H1 (cell line): ENCODE results near the gene BCAS3. TPM values are rescaled to one million over a fixed set of nuclear protein-coding genes. Genes with fewer than 3 reads are reported as not detected.

Source experiments
- CTCF ChIA-PET: fragments of 300-600 bp; sonication (Branson Sonifier 250); formaldehyde crosslinking; loops from one replicate; lab custom pipeline; 2021; ENCODE audit not compliant: partially characterized antibody; lab: Charles Lee
- POLR2A ChIA-PET: fragments of 300-600 bp; sonication (Branson Sonifier 250); formaldehyde crosslinking; loops from one replicate; lab custom pipeline; 2021; ENCODE audit warnings: inconsistent platforms; ENCODE audit not compliant: partially characterized antibody; lab: Charles Lee
- DNase-seq, 2 experiments: peaks; one replicate each; pipeline versions ENCODE4 v3.0.0 to v3.0.0-alpha.2; 2010 to 2022; ENCODE audit warnings: low spot score in 2 of 2, low read depth in 1 of 2, mixed read lengths in 1 of 2
- FAIRE-seq: peaks from 2 replicates; lab custom pipeline; 2011; peaks lifted over from hg19 to GRCh38; lab: Jason Lieb, UNC
- H2AFZ ChIP-seq: 2 replicates; pipeline ENCODE4 v1.8.1; 2012; ENCODE audit warnings: low read length, inconsistent platforms
- H2AK5ac ChIP-seq: 2 replicates; pipeline ENCODE4 v1.6.1; 2013; ENCODE audit warnings: low read depth, low read length
- H2BK120ac ChIP-seq: replicated peaks from 2 replicates; pipeline ENCODE3; 2013; ENCODE audit warnings: low read depth, low read length, inconsistent platforms
- H2BK12ac ChIP-seq: 2 replicates; pipeline ENCODE4 v1.6.1; 2013; ENCODE audit warnings: low read depth, low read length
- H2BK15ac ChIP-seq: 2 replicates; pipeline ENCODE4 v1.6.1; 2013; ENCODE audit warnings: low read length
- H2BK20ac ChIP-seq: 2 replicates; pipeline ENCODE4 v1.6.1; 2013; ENCODE audit warnings: low read length
- H2BK5ac ChIP-seq: 2 replicates; pipeline ENCODE4 v1.6.1; 2013; ENCODE audit warnings: low read depth, low read length
- H3K14ac ChIP-seq: 2 replicates; pipeline ENCODE4 v1.6.1; 2013; ENCODE audit warnings: inconsistent platforms; ENCODE audit not compliant: insufficient read length
- H3K18ac ChIP-seq: 2 replicates; pipeline ENCODE4 v1.6.1; 2013; ENCODE audit warnings: low read length; ENCODE audit errors: extremely low read depth
- H3K23ac ChIP-seq: 2 replicates; pipeline ENCODE4 v1.6.1; 2013; ENCODE audit warnings: inconsistent platforms; ENCODE audit not compliant: insufficient read length
- H3K23me2 ChIP-seq: 2 replicates; pipeline ENCODE4 v1.6.1; 2013; ENCODE audit warnings: low read depth, low read length
- H3K27ac ChIP-seq: 2 replicates; pipeline ENCODE4 v1.6.1; 2011; ENCODE audit warnings: low read depth, low read length, inconsistent platforms
- H3K27me3 ChIP-seq, 4 experiments: replicated peaks in 1 of 4; 1 replicate in 1 of 4; 2 replicates in 3 of 4; pipeline versions ENCODE4 v1.6.1 to v1.8.1; 2011 to 2013; ENCODE audit warnings: low read length in 3 of 4, mild to moderate bottlenecking in 3 of 4, inconsistent platforms in 2 of 4, mixed read lengths in 2 of 4, moderate library complexity in 1 of 4; ENCODE audit not compliant: control insufficient read depth in 3 of 4, insufficient read depth in 3 of 4; ENCODE audit errors: extremely low read depth in 1 of 4
- H3K36me3 ChIP-seq, 4 experiments: 2 replicates each; pipeline versions ENCODE4 v1.6.1 to v1.8.1; 2011 to 2013; ENCODE audit warnings: mild to moderate bottlenecking in 4 of 4, low read length in 3 of 4, moderate library complexity in 2 of 4, control low read depth in 1 of 4, inconsistent platforms in 1 of 4; ENCODE audit not compliant: insufficient read depth in 4 of 4, control insufficient read depth in 2 of 4
- H3K4ac ChIP-seq: replicated peaks from 2 replicates; pipeline ENCODE3; 2013; ENCODE audit warnings: low read length, low read depth, mixed read lengths, inconsistent platforms; ENCODE audit not compliant: insufficient read length
- H3K4me1 ChIP-seq, 4 experiments: replicated peaks in 1 of 4; 1 replicate in 1 of 4; 2 replicates in 3 of 4; pipeline versions ENCODE4 v1.6.1 to v1.8.1; 2011 to 2013; ENCODE audit warnings: low read length in 3 of 4, inconsistent platforms in 2 of 4, mixed read lengths in 1 of 4; ENCODE audit not compliant: insufficient read depth in 4 of 4, control insufficient read depth in 3 of 4
- H3K4me2 ChIP-seq, 2 experiments: 2 replicates each; pipeline versions ENCODE4 v1.6.1 to v1.8.1; 2011 to 2013; ENCODE audit warnings: low read depth in 2 of 2, low read length in 2 of 2, control low read depth in 1 of 2, inconsistent platforms in 1 of 2, mild to moderate bottlenecking in 1 of 2; ENCODE audit not compliant: insufficient read depth in 1 of 2
- H3K4me3 ChIP-seq, 4 experiments: fragments of 200-600, 300-600 bp in 1 of 4; sonication (generic), shearing (Covaris generic), sonication (Bioruptor Twin) in 1 of 4; 2 replicates each; pipeline versions ENCODE4 v1.5.1 to v1.8.1; 2011 to 2016; ENCODE audit warnings: low read length in 4 of 4, low read depth in 3 of 4, control low read depth in 2 of 4, inconsistent platforms in 2 of 4, mild to moderate bottlenecking in 2 of 4, mixed read lengths in 1 of 4, moderate library complexity in 1 of 4; ENCODE audit not compliant: insufficient read depth in 2 of 4; ENCODE audit errors: extremely low read depth in 1 of 4
- H3K56ac ChIP-seq: replicated peaks from 2 replicates; pipeline ENCODE3; 2013; ENCODE audit warnings: low read depth, mild to moderate bottlenecking, mixed read lengths, low read length, inconsistent platforms; ENCODE audit not compliant: insufficient read length
- H3K79me1 ChIP-seq: 2 replicates; pipeline ENCODE4 v1.6.1; 2013; ENCODE audit warnings: low read depth, low read length, control low read depth
- H3K79me2 ChIP-seq, 2 experiments: 2 replicates each; pipeline versions ENCODE4 v1.6.1 to v1.8.1; 2012 to 2013; ENCODE audit warnings: low read length in 2 of 2, mild to moderate bottlenecking in 2 of 2, inconsistent platforms in 1 of 2; ENCODE audit not compliant: insufficient read depth in 2 of 2, control insufficient read depth in 1 of 2
- H3K9ac ChIP-seq, 4 experiments: replicated peaks in 1 of 4; 1 replicate in 1 of 4; 2 replicates in 3 of 4; pipeline versions ENCODE4 v1.6.1 to v1.8.1; 2011 to 2013; ENCODE audit warnings: low read depth in 3 of 4, low read length in 3 of 4, control low read depth in 2 of 4, mild to moderate bottlenecking in 2 of 4, moderate library complexity in 2 of 4, inconsistent platforms in 1 of 4; ENCODE audit errors: extremely low read depth in 1 of 4
- H3K9me3 ChIP-seq, 2 experiments: 2 replicates each; pipeline versions ENCODE4 v1.6.1 to v1.8.1; 2012 to 2013; ENCODE audit warnings: mild to moderate bottlenecking in 2 of 2, moderate library complexity in 2 of 2, control low read depth in 1 of 2, inconsistent platforms in 1 of 2, low read depth in 1 of 2, low read length in 1 of 2, mixed read lengths in 1 of 2; ENCODE audit not compliant: insufficient read depth in 2 of 2
- H4K20me1 ChIP-seq, 2 experiments: replicated peaks in 1 of 2; 2 replicates each; pipeline versions ENCODE3 to v1.8.1; 2011 to 2013; ENCODE audit warnings: inconsistent platforms in 2 of 2, low read length in 2 of 2, mild to moderate bottlenecking in 1 of 2; ENCODE audit not compliant: insufficient read depth in 2 of 2, control insufficient read depth in 1 of 2
- H4K5ac ChIP-seq: 2 replicates; pipeline ENCODE4 v1.6.1; 2013; ENCODE audit warnings: low read length, low read depth, mixed read lengths, inconsistent platforms; ENCODE audit not compliant: insufficient read length
- H4K8ac ChIP-seq: 2 replicates; pipeline ENCODE4 v1.8.0; 2013; ENCODE audit warnings: mild to moderate bottlenecking, moderate library complexity, low read length, inconsistent platforms; ENCODE audit not compliant: insufficient read depth; ENCODE audit errors: extremely low read depth
- H4K91ac ChIP-seq: replicated peaks from 2 replicates; pipeline ENCODE3; 2013; ENCODE audit warnings: low read length, mixed read lengths, inconsistent platforms; ENCODE audit not compliant: insufficient read length
- ATF3 ChIP-seq: IDR thresholded peaks from 2 replicates; pipeline ENCODE4 v1.6.1; 2011; ENCODE audit warnings: low read depth, mild to moderate bottlenecking, low read length; ENCODE audit not compliant: insufficient read depth
- BACH1 ChIP-seq: IDR thresholded peaks from 2 replicates; pipeline ENCODE4 v1.6.1; 2012; ENCODE audit warnings: low read length, improper control_type of control experiment
- CEBPB ChIP-seq: IDR thresholded peaks from 2 replicates; pipeline ENCODE4 v1.6.1; 2012; ENCODE audit warnings: low read depth, low read length
- E2F6 ChIP-seq: IDR thresholded peaks from 2 replicates; pipeline ENCODE4 v1.6.1; 2012; ENCODE audit warnings: inconsistent platforms
- KDM4A ChIP-seq: IDR thresholded peaks from one replicate; pipeline ENCODE4 v1.7.1; 2012; ENCODE audit warnings: low read depth, mild to moderate bottlenecking, moderate library complexity, low read length, inconsistent platforms; ENCODE audit not compliant: severe bottlenecking
- MAFK ChIP-seq: IDR thresholded peaks from 2 replicates; pipeline ENCODE4 v1.6.1; 2012; ENCODE audit warnings: low read depth, mild to moderate bottlenecking, improper control_type of control experiment, low read length
- RAD21 ChIP-seq, 2 experiments: IDR thresholded peaks in 1 of 2; conservative IDR thresholded peaks in 1 of 2; 2 replicates each; pipeline ENCODE4 v1.6.1; 2011; ENCODE audit warnings: low read depth in 2 of 2, low read length in 2 of 2, improper control_type of control experiment in 1 of 2, inconsistent platforms in 1 of 2, mild to moderate bottlenecking in 1 of 2, moderate library complexity in 1 of 2
- RBBP5 ChIP-seq: IDR thresholded peaks from 2 replicates; pipeline ENCODE4 v1.7.1; 2012; ENCODE audit warnings: low read depth, mild to moderate bottlenecking, inconsistent platforms, low read length, moderate library complexity, borderline replicate concordance
- SUZ12 ChIP-seq: fragments of 200-600 bp; sonication (generic); IDR thresholded peaks from 2 replicates; pipeline ENCODE4 v1.6.1; 2012; ENCODE audit warnings: mild to moderate bottlenecking, inconsistent platforms, low read length, moderate library complexity, mixed read lengths
- TAF1 ChIP-seq: IDR thresholded peaks from 2 replicates; pipeline ENCODE4 v1.6.1; 2011; ENCODE audit warnings: mild to moderate bottlenecking, low read depth, low read length
- TEAD4 ChIP-seq: IDR thresholded peaks from 2 replicates; pipeline ENCODE4 v1.6.1; 2012; ENCODE audit warnings: low read depth, low read length, inconsistent platforms, mixed read lengths
- WGBS, 2 experiments: shearing (Covaris generic) in 1 of 2; methylation state at CpG; one replicate each; pipeline versions ENCODE4 v1.1.6 to v1.1.7; 2013 to 2015; ENCODE audit warnings: low lambda C conversion rate in 2 of 2, mixed read lengths in 2 of 2, inconsistent platforms in 1 of 2, low coverage in 1 of 2, missing lambda C conversion rate in 1 of 2; ENCODE audit not compliant: insufficient replicate concordance in 2 of 2, insufficient coverage in 1 of 2, insufficient read length in 1 of 2; ENCODE audit errors: extremely low coverage in 1 of 2, missing lambda C conversion rate in 1 of 2; 5-methylcytosine and 5-hydroxymethylcytosine counted together
- polyA plus RNA-seq, 7 experiments: library from polyadenylated mRNA; depleted of rRNA in 3 of 7; stranded (reverse) in 5 of 7; unstranded in 2 of 7; fragments of >200 nt in 5 of 7; fragments of 200-250 nt in 2 of 7; gene quantifications; 1 replicate in 5 of 7; 2 replicates in 1 of 7; 4 replicates in 1 of 7; pipeline versions ENCODE4 v1.2.1 to v1.2.3, GENCODE V29; 2011 to 2013; ENCODE audit warnings: missing spikeins in 2 of 7, mixed read lengths in 2 of 7
- total RNA-seq: library from RNA; stranded (reverse); fragmentation: NEBNext Ultra II Directional; extraction: Animal tissue kit (Norgen Biotek cat#: 25700); gene quantifications from 2 replicates; pipeline ENCODE4 v1.2.1, GENCODE V29; 2021
- TF ChIP-seq, protein P1 (sequence below): IDR thresholded peaks from 2 replicates; pipeline ENCODE4 v1.6.1; 2012; ENCODE audit warnings: low read length, inconsistent platforms

The BCAS3 gene
- total and polyA plus RNA-seq, 2 of the 8 experiments (the other 6 are each of a cell fraction or from before 2014, with no cell fraction given): 9.9 to 13.3 TPM

DNA sequence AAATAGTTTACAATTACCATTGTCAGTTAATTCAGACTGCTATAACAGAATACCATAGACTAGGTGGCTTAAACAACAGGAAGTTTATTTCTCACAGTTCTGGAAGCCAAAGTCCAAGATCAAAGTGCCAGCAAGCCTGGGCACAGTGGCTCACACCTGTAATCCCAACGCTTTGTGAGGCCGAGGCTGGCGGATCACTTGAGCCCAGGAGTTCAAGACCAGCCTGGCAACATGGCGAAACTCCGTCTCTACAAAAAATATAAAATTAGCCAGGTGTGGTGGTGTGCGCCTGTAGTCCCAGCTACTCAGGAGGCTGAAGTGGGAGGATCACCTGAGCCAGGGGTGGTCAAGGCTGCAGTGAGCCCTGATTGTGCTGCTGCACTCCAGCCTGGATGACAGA, 650.7 kb downstream of the BCAS3 start:
- Histone ChIP-seq H3K23me2 (no peaks in the 10 kb centered on the region), H3K27me3 (no peaks in the 10 kb centered on the region), H2BK5ac (no peak overlapping the region), H3K36me3 (no peaks in the 10 kb centered on the region), H3K4me1 (peaks cover 0 to 6% (median 2%) of the 10 kb centered on the region in 4 experiments; a peak in 4 of 7 replicates), H2BK20ac (no peak overlapping the region), H4K5ac (no peak overlapping the region), H3K79me2 (no peaks in the 10 kb centered on the region), H3K9me3 (no peaks in the 10 kb centered on the region), H3K18ac (no peak overlapping the region), H4K8ac (no peak overlapping the region), H2AK5ac (no peak overlapping the region), H2AFZ (no peak overlapping the region), H4K20me1 (no peaks in the 10 kb centered on the region), H2BK12ac (no peak overlapping the region), H3K27ac (no peak overlapping the region), H2BK120ac (no peak overlapping the region), H3K79me1 (no peaks in the 10 kb centered on the region), H2BK15ac (no peak overlapping the region), H3K56ac (no peak overlapping the region), H3K23ac (no peak overlapping the region), H3K4me2 (no peak overlapping the region), H3K14ac (no peak overlapping the region), H3K4ac (no peak overlapping the region), H3K4me3 (no peak overlapping the region), H4K91ac (no peak overlapping the region), H3K9ac (no peak overlapping the region)
- CTCF ChIA-PET: no interaction called here
- FAIRE-seq: no peak
- POLR2A ChIA-PET: no interaction called here
- 89% methylated on average over 6 of the region's 6 CpGs; no CpG with 5 or more reads in 1 of the 2 experiments for WGBS, 2 experiments
- DNase-seq: no peak
- TF ChIP-seq TEAD4 (no peak), CEBPB (no peak), MAFK (no peak), RBBP5 (no peak), RAD21 (IDR thresholded peaks at IDR 0.05 in 1 of 2, conservative IDR thresholded peaks at IDR 0.05 in 1 of 2; ENCODE audit: low read depth in 2 of 2, low read length in 2 of 2) (no peak), SUZ12 (no peak), TAF1 (no peak), E2F6 (no peak), KDM4A (no peak), ATF3 (no peak), BACH1 (no peak)
- TF ChIP-seq, protein P1, sequence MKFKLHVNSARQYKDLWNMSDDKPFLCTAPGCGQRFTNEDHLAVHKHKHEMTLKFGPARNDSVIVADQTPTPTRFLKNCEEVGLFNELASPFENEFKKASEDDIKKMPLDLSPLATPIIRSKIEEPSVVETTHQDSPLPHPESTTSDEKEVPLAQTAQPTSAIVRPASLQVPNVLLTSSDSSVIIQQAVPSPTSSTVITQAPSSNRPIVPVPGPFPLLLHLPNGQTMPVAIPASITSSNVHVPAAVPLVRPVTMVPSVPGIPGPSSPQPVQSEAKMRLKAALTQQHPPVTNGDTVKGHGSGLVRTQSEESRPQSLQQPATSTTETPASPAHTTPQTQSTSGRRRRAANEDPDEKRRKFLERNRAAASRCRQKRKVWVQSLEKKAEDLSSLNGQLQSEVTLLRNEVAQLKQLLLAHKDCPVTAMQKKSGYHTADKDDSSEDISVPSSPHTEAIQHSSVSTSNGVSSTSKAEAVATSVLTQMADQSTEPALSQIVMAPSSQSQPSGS: no peak
